GM18858 (cell line): ENCODE results near the gene TGFBR1.
"Not testable (repeated sequence)": the region's sequence is repeated elsewhere in the genome, so short reads cannot be mapped to it uniquely, and the experiment has no call there.

Source experiments
- ATAC-seq: cut with Tn5 transposase; IDR thresholded peaks from one replicate; pipeline ENCODE4 v1.9.1; 2021; ENCODE audit not compliant: unreplicated experiment

TGFBR1 gene

GRCh38 chr9:99184475-99185347 is 79.8 kb downstream of the TGFBR1 start:
- ATAC-seq: peak; percentile 38

- ATAC-seq: no peak
These were observed 80.4 kb downstream of the TGFBR1 start for GRCh38 chr9:99185348-99185632.

GRCh38 chr9:99185934-99186333 is 81.0 kb downstream of the TGFBR1 start:
- ATAC-seq: no peak

- ATAC-seq: no peak
These were observed 82.4 kb downstream of the TGFBR1 start for GRCh38 chr9:99187311-99187710.

GRCh38 chr9:99189186-99189585 is 84.3 kb downstream of the TGFBR1 start:
- no peak for ATAC-seq

GRCh38 chr9:99189887-99190596 is 85.1 kb downstream of the TGFBR1 start:
- ATAC-seq: no peak

GRCh38 chr9:99190597-99191283 is 85.8 kb downstream of the TGFBR1 start:
- ATAC-seq: no peak

GRCh38 chr9:99192786-99193465 is 88.0 kb downstream of the TGFBR1 start:
- no peak for ATAC-seq

- ATAC-seq: no peak
These were observed 88.5 kb downstream of the TGFBR1 start for GRCh38 chr9:99193466-99193821.

GRCh38 chr9:99196484-99196883 is 91.6 kb downstream of the TGFBR1 start:
- not testable (repeated sequence) for ATAC-seq

- no peak for ATAC-seq
These were observed 92.3 kb downstream of the TGFBR1 start for GRCh38 chr9:99197124-99197630.

GRCh38 chr9:99197987-99198386 is 93.1 kb downstream of the TGFBR1 start:
- ATAC-seq: no peak

- ATAC-seq: no peak
These were observed 95.1 kb downstream of the TGFBR1 start for GRCh38 chr9:99199938-99200539.

GRCh38 chr9:99201603-99202002 is 96.7 kb downstream of the TGFBR1 start:
- no peak for ATAC-seq
